Esophagus squamous epithelium (tissue), 4 donors: ENCODE results near the gene UTP25.

Experiments used
- CTCF ChIP-seq, 6 experiments: fragments of 450-650 bp in 4 of 6; fragments of 200-600 bp in 2 of 6; sonication (generic) in 2 of 6; IDR thresholded peaks; one replicate each; pipeline ENCODE4 v1.5.1; 2016 to 2019; ENCODE audit warnings: antibody characterized with exemption in 6 of 6, mild to moderate bottlenecking in 4 of 6, moderate library complexity in 4 of 6
- POLR2A ChIP-seq, 4 donors: fragments of 450-650 bp; IDR thresholded peaks; one replicate each; pipeline ENCODE4 v1.6.1; 2017; ENCODE audit warnings: antibody characterized with exemption in 4 of 4, mild to moderate bottlenecking in 4 of 4, moderate library complexity in 3 of 4

DNA sequence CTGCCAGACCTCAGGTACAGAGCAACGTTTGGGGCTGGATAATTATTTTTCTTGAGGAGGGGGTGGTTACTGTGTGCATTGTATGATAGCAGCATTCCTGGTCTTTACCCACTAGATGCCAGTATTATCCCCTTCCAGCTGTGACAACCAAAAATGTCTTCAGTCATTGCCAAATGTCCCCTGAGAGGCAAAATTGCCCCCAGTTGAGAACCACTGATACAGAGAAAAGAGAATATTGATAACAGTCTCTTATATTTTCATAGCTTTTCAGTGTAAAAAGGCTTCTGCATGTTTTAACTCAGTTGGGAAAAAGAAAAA lies 58.4 kb downstream of the UTP25 start:
- TF ChIP-seq CTCF (IDR thresholded peaks at IDR 0.05) (no peak), POLR2A (IDR thresholded peaks at IDR 0.05) (no peak)
